ENCODE data around the gene C19orf44.
"Not testable (repeated sequence)": the region's sequence is repeated elsewhere in the genome, so short reads cannot be mapped to it uniquely, and the experiment has no call there.

C19orf44 gene

DNA sequence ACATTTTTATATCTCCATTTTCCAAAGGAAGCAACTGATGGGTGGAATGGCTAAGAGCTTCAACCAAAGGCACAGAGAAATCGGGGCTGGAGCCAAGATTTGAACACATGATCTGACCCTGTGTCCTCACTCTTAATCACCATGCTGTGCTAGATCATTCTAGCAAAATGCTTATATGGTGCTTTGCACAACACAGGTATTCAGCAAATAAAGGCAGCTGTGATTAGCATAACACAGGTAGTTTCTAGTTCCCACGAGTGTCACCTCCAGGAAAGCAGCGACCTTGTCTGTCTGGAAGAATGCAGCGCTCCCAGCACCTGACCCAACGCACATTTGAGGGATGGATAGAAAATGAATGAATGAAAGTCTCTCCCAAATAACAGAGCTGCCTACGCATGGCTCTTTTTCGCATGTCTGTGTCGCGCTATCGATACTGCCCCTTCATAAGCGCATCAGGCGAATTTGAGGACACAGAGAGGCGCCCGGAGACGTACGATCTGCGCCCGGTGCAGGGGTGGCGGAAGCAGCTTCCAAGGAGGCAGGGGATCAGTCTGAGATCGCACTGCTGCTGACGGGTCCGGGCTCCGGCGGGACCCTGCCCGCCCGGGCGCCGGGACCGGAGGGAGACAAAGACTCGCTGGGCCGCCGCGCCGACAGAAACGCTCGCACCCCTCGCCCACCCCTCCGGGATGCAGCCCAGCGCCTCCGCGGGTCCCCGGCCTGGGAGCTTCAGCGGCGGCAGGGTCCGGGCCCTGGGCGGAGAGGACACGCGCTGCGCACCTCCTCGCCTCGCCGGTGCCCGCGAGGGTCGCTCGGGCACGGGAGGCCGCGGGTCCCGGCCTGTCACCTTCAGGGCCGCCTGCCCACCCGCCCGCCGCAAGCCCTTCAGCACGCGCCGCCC is 25.0 kb upstream of the C19orf44 start:
- Histone ChIP-seq H3K4me3 (ENCODE audit: low read depth in 1 of 2, low read length in 2 of 2) (peak overlapping the region; percentile 79 to 92), H3K27ac (ENCODE audit: low read depth, low read length) (peak overlapping the region; percentile 56), H3K4me1 (ENCODE audit: insufficient read depth, low read length) (peaks cover 20% of the 10 kb centered on the region), H3K27me3 (ENCODE audit: control insufficient read depth in 1 of 2, insufficient read depth in 2 of 2, low read length in 2 of 2) (no peaks in the 10 kb centered on the region), H3K9me3 (ENCODE audit: low read length) (no peaks in the 10 kb centered on the region), H3K9ac (ENCODE audit: low read length) (peak overlapping the region; percentile 33), H3K36me3 (ENCODE audit: insufficient read depth, low read length) (no peaks in the 10 kb centered on the region)

DNA sequence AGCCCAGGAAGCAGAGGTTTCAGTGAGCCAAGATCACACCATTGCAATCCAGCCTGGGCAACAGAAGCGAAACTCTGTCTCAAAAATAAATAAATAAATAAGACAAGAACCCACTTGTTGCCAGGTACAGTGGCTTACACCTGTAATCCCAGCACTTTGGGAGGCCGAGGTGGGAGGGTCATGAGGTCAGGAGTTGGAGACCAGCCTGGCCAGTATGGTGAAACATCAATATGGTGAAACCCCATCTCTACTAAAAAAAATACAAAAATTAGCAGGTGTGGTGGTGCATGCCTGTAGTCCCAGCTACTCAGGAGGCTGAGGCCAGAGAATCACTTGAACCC is 23.7 kb upstream of the C19orf44 start:
- H3K4me3 ChIP-seq (ENCODE audit: low read depth in 1 of 2, low read length in 2 of 2): peak overlapping the region; percentile 51 to 66
- peak overlapping the region; percentile 44 for H3K9ac ChIP-seq (ENCODE audit: low read length)
- not testable (repeated sequence) for H3K36me3 ChIP-seq (ENCODE audit: insufficient read depth, low read length); H3K9me3 ChIP-seq (ENCODE audit: low read length); H3K27me3 ChIP-seq (ENCODE audit: control insufficient read depth in 1 of 2, insufficient read depth in 2 of 2, low read length in 2 of 2)
- H3K4me1 ChIP-seq (ENCODE audit: insufficient read depth, low read length): peaks cover 17% of the 10 kb centered on the region
- peak overlapping the region; percentile 83 for H3K27ac ChIP-seq (ENCODE audit: low read depth, low read length)

DNA sequence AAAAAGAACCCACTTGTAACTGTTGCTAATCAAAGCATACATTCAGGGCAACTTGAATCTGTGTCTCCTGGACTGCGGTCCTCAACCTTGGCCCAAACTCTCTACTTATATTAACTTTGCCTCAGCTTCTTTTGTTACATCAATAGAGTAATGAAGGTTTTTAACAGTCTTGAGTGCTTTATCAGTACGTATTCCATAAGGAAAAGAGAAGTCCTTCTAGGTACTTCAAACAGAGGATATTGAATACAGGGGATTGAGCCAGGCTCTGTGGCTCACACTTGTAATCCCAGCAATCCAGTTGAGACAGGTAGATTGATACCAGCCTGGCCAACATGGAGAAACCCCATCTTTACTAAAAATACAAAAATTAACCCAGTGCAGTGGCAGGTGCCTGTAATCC is 23.2 kb upstream of the C19orf44 start:
- no peaks in the 10 kb centered on the region for H3K9me3 ChIP-seq (ENCODE audit: low read length)
- H3K27ac ChIP-seq (ENCODE audit: low read depth, low read length): no peak overlapping the region
- no peaks in the 10 kb centered on the region for H3K36me3 ChIP-seq (ENCODE audit: insufficient read depth, low read length)
- peaks cover 13% of the 10 kb centered on the region for H3K4me1 ChIP-seq (ENCODE audit: insufficient read depth, low read length)
- no peak overlapping the region for H3K4me3 ChIP-seq (ENCODE audit: low read depth in 1 of 2, low read length in 2 of 2)
- no peak overlapping the region for H3K9ac ChIP-seq (ENCODE audit: low read length)
- H3K27me3 ChIP-seq (ENCODE audit: control insufficient read depth in 1 of 2, insufficient read depth in 2 of 2, low read length in 2 of 2): no peaks in the 10 kb centered on the region

DNA sequence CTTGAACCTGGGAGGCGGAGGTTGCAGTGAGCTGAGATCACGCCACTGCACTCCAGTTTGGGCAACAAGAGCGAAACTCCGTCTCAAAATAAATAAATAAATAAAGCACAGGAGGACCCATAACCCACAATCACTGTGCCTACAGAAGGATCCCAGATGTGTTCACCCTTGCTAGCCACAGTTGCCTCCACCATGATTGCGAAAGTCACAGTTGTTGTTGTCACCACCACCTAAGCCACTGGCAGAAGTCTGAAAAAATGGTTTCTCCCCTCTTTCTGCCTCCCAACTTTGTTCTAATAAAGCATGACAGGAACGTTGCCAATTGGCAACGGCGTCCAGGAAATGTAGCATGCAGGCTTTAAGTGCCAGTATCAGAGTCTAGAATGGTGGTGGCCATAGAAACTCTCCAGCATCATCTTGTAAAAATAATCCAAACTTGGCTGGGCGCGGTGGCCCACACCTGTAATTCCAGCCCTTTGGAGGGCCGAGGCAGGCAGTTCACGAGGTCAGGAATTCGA is 22.3 kb upstream of the C19orf44 start:
- H3K4me3 ChIP-seq (ENCODE audit: low read depth in 1 of 2, low read length in 2 of 2): no peak overlapping the region
- no peaks in the 10 kb centered on the region for H3K27me3 ChIP-seq (ENCODE audit: control insufficient read depth in 1 of 2, insufficient read depth in 2 of 2, low read length in 2 of 2)
- peaks cover 11% of the 10 kb centered on the region for H3K4me1 ChIP-seq (ENCODE audit: insufficient read depth, low read length)
- H3K9me3 ChIP-seq (ENCODE audit: low read length): no peaks in the 10 kb centered on the region
- no peak overlapping the region for H3K9ac ChIP-seq (ENCODE audit: low read length)
- H3K36me3 ChIP-seq (ENCODE audit: insufficient read depth, low read length): no peaks in the 10 kb centered on the region
- H3K27ac ChIP-seq (ENCODE audit: low read depth, low read length): no peak overlapping the region

DNA sequence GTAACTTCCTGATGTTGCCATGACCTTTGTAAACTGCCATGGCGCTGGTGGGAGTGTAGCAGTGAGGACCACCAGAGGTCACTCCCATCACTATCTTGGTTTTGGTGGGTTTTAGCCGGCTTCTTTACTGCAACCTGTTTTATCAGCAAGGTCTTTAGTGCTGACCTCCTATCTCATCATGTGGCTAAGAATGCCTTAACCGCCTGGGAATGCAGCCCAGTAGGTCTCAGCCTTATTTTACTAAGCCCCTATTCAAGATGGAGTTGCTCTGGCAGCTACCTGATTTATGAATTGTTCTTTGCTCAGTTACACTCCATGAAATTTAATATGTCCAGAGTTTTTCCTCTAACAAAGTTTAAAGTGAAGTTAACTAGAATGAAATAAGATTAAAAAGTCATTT is 19.8 kb upstream of the C19orf44 start:
- H3K4me1 ChIP-seq (ENCODE audit: insufficient read depth, low read length): no peaks in the 10 kb centered on the region
- no peaks in the 10 kb centered on the region for H3K9me3 ChIP-seq (ENCODE audit: low read length)
- no peaks in the 10 kb centered on the region for H3K27me3 ChIP-seq (ENCODE audit: control insufficient read depth in 1 of 2, insufficient read depth in 2 of 2, low read length in 2 of 2)
- H3K27ac ChIP-seq (ENCODE audit: low read depth, low read length): no peak overlapping the region
- no peaks in the 10 kb centered on the region for H3K36me3 ChIP-seq (ENCODE audit: insufficient read depth, low read length)
- H3K4me3 ChIP-seq (ENCODE audit: low read depth in 1 of 2, low read length in 2 of 2): no peak overlapping the region
- no peak overlapping the region for H3K9ac ChIP-seq (ENCODE audit: low read length)

DNA sequence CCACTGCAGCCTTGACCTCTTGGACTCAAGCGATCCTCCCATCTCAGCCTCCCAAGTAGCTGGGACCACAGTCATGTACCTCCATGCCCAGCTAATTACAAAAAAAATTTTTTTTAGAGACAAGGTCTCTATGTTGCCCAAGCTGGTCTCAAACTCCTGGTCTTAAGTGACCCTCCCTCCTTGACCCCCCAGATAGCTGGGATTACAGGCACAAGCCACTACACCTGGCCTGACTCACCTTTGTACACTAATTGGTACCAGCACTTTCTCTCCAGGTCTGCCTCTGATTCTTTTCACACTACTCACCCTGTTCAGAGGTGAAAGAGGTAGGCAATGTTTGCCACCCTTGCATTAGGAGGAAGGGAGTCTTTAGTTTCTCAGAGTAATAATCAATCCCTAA is 18.9 kb upstream of the C19orf44 start:
- no peaks in the 10 kb centered on the region for H3K4me1 ChIP-seq (ENCODE audit: insufficient read depth, low read length)
- H3K9me3 ChIP-seq (ENCODE audit: low read length): no peaks in the 10 kb centered on the region
- H3K36me3 ChIP-seq (ENCODE audit: insufficient read depth, low read length): no peaks in the 10 kb centered on the region
- no peak overlapping the region for H3K4me3 ChIP-seq (ENCODE audit: low read depth in 1 of 2, low read length in 2 of 2)
- no peak overlapping the region for H3K27ac ChIP-seq (ENCODE audit: low read depth, low read length)
- H3K9ac ChIP-seq (ENCODE audit: low read length): no peak overlapping the region
- no peaks in the 10 kb centered on the region for H3K27me3 ChIP-seq (ENCODE audit: control insufficient read depth in 1 of 2, insufficient read depth in 2 of 2, low read length in 2 of 2)

DNA sequence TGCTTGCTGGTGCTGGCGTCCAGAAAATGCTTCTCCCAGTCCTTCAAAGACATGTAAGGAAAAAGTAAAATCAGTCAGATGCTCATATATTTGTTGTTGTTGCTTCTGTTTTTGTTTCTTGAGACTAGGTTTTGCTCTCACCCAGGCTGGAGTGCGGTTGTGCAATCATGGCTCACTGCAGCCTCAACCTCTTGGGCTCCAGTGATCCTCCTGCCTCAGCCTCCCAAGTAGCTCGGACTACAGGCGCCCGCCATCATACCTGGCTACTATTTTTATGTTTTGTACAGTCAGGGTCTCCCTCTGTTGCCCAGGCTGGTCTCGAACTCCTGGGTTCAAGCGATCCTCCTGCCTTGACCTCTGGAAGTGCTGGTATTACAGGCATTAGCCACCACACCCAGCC is 13.4 kb upstream of the C19orf44 start:
- no peak overlapping the region for H3K9ac ChIP-seq (ENCODE audit: low read length)
- no peaks in the 10 kb centered on the region for H3K9me3 ChIP-seq (ENCODE audit: low read length)
- H3K4me3 ChIP-seq (ENCODE audit: low read depth in 1 of 2, low read length in 2 of 2): no peak overlapping the region
- H3K4me1 ChIP-seq (ENCODE audit: insufficient read depth, low read length): no peaks in the 10 kb centered on the region
- H3K36me3 ChIP-seq (ENCODE audit: insufficient read depth, low read length): no peaks in the 10 kb centered on the region
- H3K27ac ChIP-seq (ENCODE audit: low read depth, low read length): no peak overlapping the region
- H3K27me3 ChIP-seq (ENCODE audit: control insufficient read depth in 1 of 2, insufficient read depth in 2 of 2, low read length in 2 of 2): no peaks in the 10 kb centered on the region

DNA sequence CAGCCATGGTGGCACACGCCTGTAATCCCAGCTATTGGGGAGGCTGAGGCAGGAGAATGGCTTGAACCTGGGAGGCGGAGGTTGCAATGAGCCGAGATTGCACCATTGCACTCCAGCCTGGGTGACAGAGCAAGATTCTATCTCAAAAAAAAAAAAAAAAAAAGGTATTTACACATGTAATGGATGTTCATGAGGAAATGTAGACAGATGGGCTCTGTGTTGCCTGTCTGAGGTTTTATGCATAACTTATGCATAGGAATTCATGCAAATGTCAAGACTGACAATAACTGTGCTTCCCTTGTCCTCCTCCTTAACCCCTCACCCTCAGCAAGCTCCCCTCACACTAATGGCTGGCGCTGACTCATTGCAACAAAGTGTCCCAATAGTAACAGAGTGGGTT is 9.7 kb upstream of the C19orf44 start:
- H3K36me3 ChIP-seq (ENCODE audit: insufficient read depth, low read length); H3K27me3 ChIP-seq (ENCODE audit: control insufficient read depth in 1 of 2, insufficient read depth in 2 of 2, low read length in 2 of 2); H3K27ac ChIP-seq (ENCODE audit: low read depth, low read length); H3K4me1 ChIP-seq (ENCODE audit: insufficient read depth, low read length); H3K9me3 ChIP-seq (ENCODE audit: low read length); H3K9ac ChIP-seq (ENCODE audit: low read length); H3K4me3 ChIP-seq (ENCODE audit: low read depth in 1 of 2, low read length in 2 of 2): not testable (repeated sequence)

DNA sequence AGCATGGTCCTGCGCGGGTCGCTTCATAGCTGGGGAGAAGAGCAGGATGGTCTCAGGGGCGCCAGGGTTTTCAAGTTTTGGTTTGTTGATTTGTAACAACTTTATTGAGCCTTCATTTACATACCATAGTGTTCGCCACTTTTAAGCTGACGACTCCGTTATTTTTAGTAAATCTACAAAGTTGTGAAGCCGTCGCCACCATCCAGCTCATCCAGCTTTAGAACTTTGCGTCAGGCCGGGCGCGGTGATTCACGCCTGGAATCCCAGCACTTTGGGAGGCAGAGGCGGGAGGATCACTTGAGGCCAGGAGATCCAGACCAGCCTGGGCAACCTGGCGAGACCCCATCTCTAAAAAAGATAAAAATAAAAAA is 404 bp downstream of the C19orf44 start:
- peak overlapping the region; percentile 70 to 85 for H3K4me3 ChIP-seq (ENCODE audit: low read depth in 1 of 2, low read length in 2 of 2)
- H3K9me3 ChIP-seq (ENCODE audit: low read length): no peaks in the 10 kb centered on the region
- peak overlapping the region; percentile 57 for H3K27ac ChIP-seq (ENCODE audit: low read depth, low read length)
- H3K9ac ChIP-seq (ENCODE audit: low read length): peak overlapping the region; percentile 53
- no peaks in the 10 kb centered on the region for H3K27me3 ChIP-seq (ENCODE audit: control insufficient read depth in 1 of 2, insufficient read depth in 2 of 2, low read length in 2 of 2)
- H3K36me3 ChIP-seq (ENCODE audit: insufficient read depth, low read length): peaks cover 4% of the 10 kb centered on the region
- peaks cover 6% of the 10 kb centered on the region for H3K4me1 ChIP-seq (ENCODE audit: insufficient read depth, low read length)

DNA sequence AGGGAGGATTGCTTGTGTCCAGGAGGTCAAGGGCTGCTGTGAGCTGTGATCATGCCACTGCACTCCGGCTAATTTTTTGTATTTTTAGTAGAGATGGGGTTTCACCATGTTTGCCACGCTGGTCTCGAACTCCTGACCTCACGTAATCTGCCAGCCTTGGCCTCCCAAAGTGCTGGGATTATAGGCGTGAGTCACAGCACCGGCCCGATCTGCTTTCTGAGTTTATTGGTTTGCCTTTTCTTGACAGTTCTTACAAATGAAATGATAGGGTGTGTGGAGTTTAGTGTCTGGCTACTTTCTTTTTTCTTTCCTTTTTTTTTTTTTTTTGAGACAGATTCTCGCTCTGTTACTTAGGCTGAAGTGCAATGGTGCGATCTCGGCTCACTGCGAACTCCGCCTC is 848 bp downstream of the C19orf44 start:
- H3K4me3 ChIP-seq (ENCODE audit: low read depth in 1 of 2, low read length in 2 of 2): peak overlapping the region; percentile 70 to 85
- no peaks in the 10 kb centered on the region for H3K27me3 ChIP-seq (ENCODE audit: control insufficient read depth in 1 of 2, insufficient read depth in 2 of 2, low read length in 2 of 2)
- peaks cover 6% of the 10 kb centered on the region for H3K4me1 ChIP-seq (ENCODE audit: insufficient read depth, low read length)
- no peak overlapping the region for H3K9ac ChIP-seq (ENCODE audit: low read length)
- peaks cover 4% of the 10 kb centered on the region for H3K36me3 ChIP-seq (ENCODE audit: insufficient read depth, low read length)
- no peaks in the 10 kb centered on the region for H3K9me3 ChIP-seq (ENCODE audit: low read length)
- no peak overlapping the region for H3K27ac ChIP-seq (ENCODE audit: low read depth, low read length)

DNA sequence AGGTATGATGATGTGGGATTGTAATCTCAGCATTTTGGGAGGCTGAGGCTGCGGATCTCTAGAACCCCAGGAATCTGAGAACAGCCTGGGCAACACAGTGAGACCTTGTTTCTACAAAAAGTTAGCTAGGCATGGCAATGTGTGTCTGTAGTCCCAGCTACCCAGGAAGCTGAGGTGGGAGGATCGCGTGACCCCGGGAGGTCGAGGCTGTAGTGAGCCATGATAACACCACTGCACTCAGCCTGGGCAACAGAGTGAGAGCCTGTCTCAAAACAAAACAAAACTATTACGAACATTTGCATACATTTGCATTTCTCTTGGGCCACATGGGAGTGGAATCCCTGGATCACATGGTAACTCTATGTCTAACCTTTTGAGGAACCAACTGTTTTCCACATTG is 1.6 kb downstream of the C19orf44 start:
- Histone ChIP-seq H3K9ac (ENCODE audit: low read length) (no peak overlapping the region), H3K36me3 (ENCODE audit: insufficient read depth, low read length) (peaks cover 9% of the 10 kb centered on the region), H3K4me3 (ENCODE audit: low read depth in 1 of 2, low read length in 2 of 2) (no peak overlapping the region), H3K27me3 (ENCODE audit: control insufficient read depth in 1 of 2, insufficient read depth in 2 of 2, low read length in 2 of 2) (no peaks in the 10 kb centered on the region), H3K9me3 (ENCODE audit: low read length) (no peaks in the 10 kb centered on the region), H3K4me1 (ENCODE audit: insufficient read depth, low read length) (peaks cover 6% of the 10 kb centered on the region), H3K27ac (ENCODE audit: low read depth, low read length) (no peak overlapping the region)

DNA sequence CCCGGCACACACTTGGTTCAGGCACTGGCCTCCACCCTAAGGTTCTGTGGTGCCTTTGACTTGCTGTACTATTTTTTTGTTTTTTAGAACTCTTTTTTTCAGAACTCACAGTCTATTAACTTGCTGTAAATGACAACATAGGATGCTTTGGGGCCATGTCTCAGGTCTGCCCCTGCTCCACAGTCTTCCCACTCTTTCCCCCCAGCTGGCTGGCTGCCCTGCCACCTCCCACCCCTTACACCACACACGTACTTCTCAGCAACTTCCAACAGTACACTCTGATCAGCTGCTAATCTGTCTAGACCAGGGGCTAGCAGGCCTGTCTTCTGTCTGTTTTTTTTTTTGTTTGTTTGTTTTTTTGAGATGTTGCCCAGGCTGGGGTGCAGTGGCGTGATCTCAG is 8.1 kb downstream of the C19orf44 start:
- Histone ChIP-seq H3K4me3 (ENCODE audit: low read depth in 1 of 2, low read length in 2 of 2) (no peak overlapping the region), H3K36me3 (ENCODE audit: insufficient read depth, low read length) (peaks cover 25% of the 10 kb centered on the region), H3K9me3 (ENCODE audit: low read length) (no peaks in the 10 kb centered on the region)

More for the DNA sequence above, 8.1 kb downstream of the C19orf44 start:
- H3K27me3 ChIP-seq (ENCODE audit: control insufficient read depth in 1 of 2, insufficient read depth in 2 of 2, low read length in 2 of 2): no peaks in the 10 kb centered on the region
- H3K4me1 ChIP-seq (ENCODE audit: insufficient read depth, low read length): no peaks in the 10 kb centered on the region
- H3K9ac ChIP-seq (ENCODE audit: low read length): no peak overlapping the region
- no peak overlapping the region for H3K27ac ChIP-seq (ENCODE audit: low read depth, low read length)

All from muscle layer of colon (tissue), 2 donors.